CD4-positive, alpha-beta T cell treated with Interleukin-15 for 1 hour (primary cell): Measurements from ENCODE around the gene AGBL4.

ENCODE experiments used
- DNase-seq: peaks from one replicate; pipeline ENCODE4 v3.0.0-alpha.2; 2020

The AGBL4 gene

GRCh38 chr1:49686107-49686506 is 337.6 kb downstream of the AGBL4 start:
- no peak for DNase-seq

- no peak for DNase-seq
These were observed 346.0 kb downstream of the AGBL4 start for GRCh38 chr1:49677706-49678105.

- DNase-seq: no peak
These were observed 372.6 kb downstream of the AGBL4 start for GRCh38 chr1:49651136-49651535.

GRCh38 chr1:49630156-49630555 is 393.6 kb downstream of the AGBL4 start:
- DNase-seq: no peak

GRCh38 chr1:49627781-49628180 is 396.0 kb downstream of the AGBL4 start:
- no peak for DNase-seq

GRCh38 chr1:49626472-49626871 is 397.3 kb downstream of the AGBL4 start:
- no peak for DNase-seq

- no peak for DNase-seq
These were observed 400.9 kb downstream of the AGBL4 start for GRCh38 chr1:49622877-49623276.

- no peak for DNase-seq
These were observed 417.7 kb downstream of the AGBL4 start for GRCh38 chr1:49606082-49606481.

GRCh38 chr1:49597436-49597835 is 426.3 kb downstream of the AGBL4 start:
- no peak for DNase-seq

- DNase-seq: no peak
These were observed 447.3 kb downstream of the AGBL4 start for GRCh38 chr1:49576327-49576901.

GRCh38 chr1:49556676-49557234 is 467.0 kb downstream of the AGBL4 start:
- DNase-seq: no peak

- no peak for DNase-seq
These were observed 471.7 kb downstream of the AGBL4 start for GRCh38 chr1:49552101-49552500.

- no peak for DNase-seq
These were observed 479.1 kb downstream of the AGBL4 start for GRCh38 chr1:49544615-49545014.

GRCh38 chr1:49541096-49541752 is 482.5 kb downstream of the AGBL4 start:
- DNase-seq: no peak

GRCh38 chr1:49527606-49528305 is 496.0 kb downstream of the AGBL4 start:
- DNase-seq: no peak

- DNase-seq: no peak
These were observed 497.1 kb downstream of the AGBL4 start for GRCh38 chr1:49526672-49527071.

- DNase-seq: no peak
These were observed 500.0 kb downstream of the AGBL4 start for GRCh38 chr1:49523764-49524163.

- no peak for DNase-seq
These were observed 556.8 kb downstream of the AGBL4 start for GRCh38 chr1:49466961-49467360.

- no peak for DNase-seq
These were observed 558.1 kb downstream of the AGBL4 start for GRCh38 chr1:49465486-49466185.

GRCh38 chr1:49448200-49448599 is 575.6 kb downstream of the AGBL4 start:
- DNase-seq: no peak

GRCh38 chr1:49436865-49437264 is 586.9 kb downstream of the AGBL4 start:
- no peak for DNase-seq

GRCh38 chr1:49435291-49435690 is 588.5 kb downstream of the AGBL4 start:
- no peak for DNase-seq

- DNase-seq: no peak
These were observed 599.0 kb downstream of the AGBL4 start for GRCh38 chr1:49424782-49425181.
